ENCODE data around the gene NUCKS1. TPM values are rescaled to one million over a fixed set of nuclear protein-coding genes. Genes with fewer than 3 reads are reported as not detected.

NUCKS1 gene, protein sequence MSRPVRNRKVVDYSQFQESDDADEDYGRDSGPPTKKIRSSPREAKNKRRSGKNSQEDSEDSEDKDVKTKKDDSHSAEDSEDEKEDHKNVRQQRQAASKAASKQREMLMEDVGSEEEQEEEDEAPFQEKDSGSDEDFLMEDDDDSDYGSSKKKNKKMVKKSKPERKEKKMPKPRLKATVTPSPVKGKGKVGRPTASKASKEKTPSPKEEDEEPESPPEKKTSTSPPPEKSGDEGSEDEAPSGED
- 176 and 180 TPM in 2 replicates for total RNA-seq

DNA sequence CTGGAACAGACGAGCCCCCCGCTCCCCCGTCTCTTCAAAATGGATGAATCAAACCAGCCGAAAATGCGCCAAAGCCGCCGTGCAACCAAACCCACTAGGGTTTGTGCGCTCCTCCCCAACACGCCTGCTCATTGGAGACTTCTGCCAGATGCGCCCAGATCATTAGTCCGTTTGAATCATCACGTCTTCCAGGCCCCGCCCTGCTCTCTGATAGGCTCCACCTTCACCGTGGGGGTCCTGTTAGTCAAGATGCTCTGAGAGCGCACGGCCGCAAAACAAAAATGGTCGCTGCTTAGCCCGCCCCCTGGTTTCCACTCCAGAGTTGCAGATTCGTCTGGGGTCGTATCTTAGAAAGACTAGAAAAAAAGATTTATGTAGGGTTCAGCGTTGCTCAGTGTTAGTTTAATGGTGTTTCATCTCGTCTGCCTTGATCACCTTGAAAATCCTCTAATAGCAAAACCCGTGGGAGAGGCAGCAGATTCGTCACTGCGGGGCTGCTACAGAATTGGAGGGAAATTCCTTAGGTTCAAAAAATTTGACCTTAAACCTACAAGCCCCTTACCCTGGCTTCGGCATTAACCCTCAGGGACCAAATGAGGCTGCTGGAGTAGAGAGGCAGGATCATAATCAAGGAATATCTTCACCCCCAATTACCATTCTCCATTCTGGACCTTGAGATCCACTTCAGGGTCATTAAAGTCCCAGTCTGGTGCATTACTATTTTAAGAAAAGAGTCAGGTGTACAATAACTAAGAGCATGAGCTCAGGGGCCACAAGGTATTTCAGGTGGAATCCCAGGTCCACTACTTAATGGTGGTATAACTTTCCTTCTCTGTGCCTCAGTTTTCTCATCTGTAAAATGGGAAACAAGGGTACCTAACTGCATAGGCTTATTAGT lies at the start of gene NUCKS1:
Gene NUCKS1 (minus strand): TSS at position 45 of the 898 bp plus-strand sequence. CDS start 209 bp downstream, outside the sequence.
- DNase-seq (ENCODE audit: low spot score): peak; percentile 96
- Mint-ChIP-seq H3K36me3 (ENCODE audit: low read depth) (peaks cover 34% of the 10 kb centered on the region), H3K27ac (peak within 1 kb of the TSS; percentile 98), H3K27me3 (ENCODE audit: low read depth) (peaks cover 3% of the 10 kb centered on the region), H3K4me3 (ENCODE audit: low read depth) (peak within 1 kb of the TSS; percentile 99), H3K9me3 (no peaks in the 10 kb centered on the region), H3K4me1 (ENCODE audit: low read depth) (peaks cover 35% of the 10 kb centered on the region)
- intact Hi-C loops (cut with micrococcal nuclease): loop anchor here (1.0 kb wide), 1 partner anchor 22 kb away; no protein-coding TSS in a partner anchor

DNA sequence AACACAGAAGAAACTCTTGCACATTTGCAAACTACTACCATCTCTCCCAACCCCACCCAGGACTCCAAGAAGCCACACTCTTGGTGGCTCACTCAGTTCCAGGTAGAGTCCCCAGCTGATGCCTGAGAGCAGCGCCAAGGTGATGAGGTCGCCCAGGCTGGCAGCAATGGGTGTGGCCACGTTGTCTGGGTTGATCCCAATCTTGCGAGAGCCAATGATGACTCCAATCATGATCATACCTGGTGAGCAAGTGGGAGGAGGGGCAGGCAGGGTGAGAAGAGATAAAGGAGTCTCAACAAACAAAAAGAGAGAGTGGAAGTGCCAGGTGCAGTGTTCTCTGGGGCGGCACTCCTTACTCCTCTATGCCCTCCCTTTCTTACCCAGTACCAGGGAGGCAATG lies 48.6 kb upstream of the NUCKS1 start:
- peaks cover 63% of the 10 kb centered on the region for H3K36me3 Mint-ChIP-seq (ENCODE audit: low read depth)
- no peak overlapping the region for H3K4me3 Mint-ChIP-seq (ENCODE audit: low read depth)
- no peaks in the 10 kb centered on the region for H3K9me3 Mint-ChIP-seq
- intact Hi-C loops (cut with micrococcal nuclease): no loop called here
- no peaks in the 10 kb centered on the region for H3K27me3 Mint-ChIP-seq (ENCODE audit: low read depth)
- H3K27ac Mint-ChIP-seq: no peak overlapping the region
- peaks cover 26% of the 10 kb centered on the region for H3K4me1 Mint-ChIP-seq (ENCODE audit: low read depth)
- DNase-seq (ENCODE audit: low spot score): no peak

DNA sequence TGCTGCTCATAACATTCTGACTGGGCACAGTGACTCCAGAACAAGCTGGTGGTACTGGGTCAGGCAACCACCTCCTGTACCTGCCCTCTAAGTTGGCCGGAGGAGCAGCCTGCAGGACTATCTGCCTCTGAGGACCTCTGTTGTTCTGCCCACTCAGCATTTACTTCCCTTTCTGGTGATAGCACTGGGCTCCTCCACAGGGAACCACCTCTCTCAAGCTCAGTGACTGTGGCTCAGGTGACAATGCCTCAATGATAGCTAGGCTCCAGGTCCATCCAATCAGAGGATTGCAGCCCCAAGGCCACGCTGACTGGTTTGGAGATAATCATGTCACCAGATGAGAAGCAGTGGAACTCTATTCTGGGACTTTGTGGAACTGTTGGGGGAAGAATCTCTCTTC lies 47.2 kb upstream of the NUCKS1 start:
- intact Hi-C loops (cut with micrococcal nuclease): no loop called here
- H3K9me3 Mint-ChIP-seq: no peaks in the 10 kb centered on the region
- H3K4me1 Mint-ChIP-seq (ENCODE audit: low read depth): peaks cover 27% of the 10 kb centered on the region
- peaks cover 73% of the 10 kb centered on the region for H3K36me3 Mint-ChIP-seq (ENCODE audit: low read depth)
- H3K4me3 Mint-ChIP-seq (ENCODE audit: low read depth): no peak overlapping the region
- H3K27ac Mint-ChIP-seq: no peak overlapping the region
- DNase-seq (ENCODE audit: low spot score): no peak
- no peaks in the 10 kb centered on the region for H3K27me3 Mint-ChIP-seq (ENCODE audit: low read depth)

- no peaks in the 10 kb centered on the region for H3K9me3 Mint-ChIP-seq
- peaks cover 28% of the 10 kb centered on the region for H3K4me1 Mint-ChIP-seq (ENCODE audit: low read depth)
- DNase-seq (ENCODE audit: low spot score): no peak
- H3K27me3 Mint-ChIP-seq (ENCODE audit: low read depth): no peaks in the 10 kb centered on the region
- H3K36me3 Mint-ChIP-seq (ENCODE audit: low read depth): peaks cover 84% of the 10 kb centered on the region
- intact Hi-C loops (cut with micrococcal nuclease): loop anchor here (5.0 kb wide), 2 partner anchors 123 to 313 kb away; no protein-coding TSS in a partner anchor
- H3K4me3 Mint-ChIP-seq (ENCODE audit: low read depth): no peak overlapping the region
- H3K27ac Mint-ChIP-seq: peak overlapping the region; percentile 72
Observed at GRCh38 chr1:205794011-205794730, 44.2 kb upstream of the NUCKS1 start.

DNA sequence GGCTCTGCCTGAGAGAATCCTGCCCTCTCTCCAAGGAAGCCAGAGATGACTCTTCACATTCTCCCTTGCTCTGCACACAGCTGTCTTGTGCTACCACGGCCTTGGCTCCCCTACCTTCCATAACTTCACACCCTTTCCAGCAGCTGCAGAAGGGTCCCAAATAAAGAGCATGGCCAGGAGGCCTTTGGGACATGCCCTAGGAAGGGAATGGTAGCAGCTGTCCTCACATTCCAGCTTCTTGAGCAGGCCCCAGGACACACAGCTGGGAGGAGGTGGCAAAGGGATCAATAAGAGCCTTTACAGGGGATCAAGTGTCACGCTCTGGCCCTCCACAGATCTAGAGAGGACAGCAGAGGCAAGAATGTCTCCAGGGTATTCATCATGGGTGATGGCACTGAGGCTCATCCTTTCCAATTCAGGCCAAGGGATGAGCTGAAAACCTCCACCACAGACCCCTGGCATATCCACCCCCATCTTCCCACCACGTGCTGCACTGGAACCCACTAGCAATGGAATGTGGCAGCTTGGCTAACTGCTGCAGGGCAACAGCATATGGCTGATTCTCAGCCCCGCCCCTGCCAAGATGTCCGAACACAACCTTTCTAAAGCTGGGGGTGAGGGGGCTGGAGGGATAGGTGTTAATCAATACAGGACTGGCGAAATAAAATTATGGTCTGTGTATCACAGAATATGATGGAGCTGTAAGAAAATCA lies 43.1 kb upstream of the NUCKS1 start:
- no peak overlapping the region for H3K4me3 Mint-ChIP-seq (ENCODE audit: low read depth)
- intact Hi-C loops (cut with micrococcal nuclease): loop anchor here (5.0 kb wide), 2 partner anchors 124 to 314 kb away; no protein-coding TSS in a partner anchor

DNA sequence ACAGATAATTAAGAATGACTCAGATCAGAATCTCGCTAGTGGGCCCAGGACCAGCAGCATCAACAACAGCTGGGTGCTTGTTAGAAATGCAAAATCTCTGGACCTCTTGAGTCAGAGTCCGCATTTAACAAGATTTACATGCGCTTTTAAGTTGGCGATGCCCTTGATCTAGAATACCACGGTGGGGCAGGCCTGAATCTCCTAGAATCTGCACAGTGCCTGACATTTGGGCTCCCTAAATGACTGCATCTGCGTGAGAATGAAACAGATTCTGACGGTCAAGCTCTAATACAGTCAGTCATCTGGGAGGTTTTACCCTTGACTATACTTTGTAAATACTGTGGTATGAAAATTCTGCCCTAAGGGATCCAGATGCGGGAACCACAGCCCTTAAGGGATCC lies 42.5 kb upstream of the NUCKS1 start:
- no peak for DNase-seq (ENCODE audit: low spot score)
- H3K9me3 Mint-ChIP-seq: no peaks in the 10 kb centered on the region
- peaks cover 28% of the 10 kb centered on the region for H3K4me1 Mint-ChIP-seq (ENCODE audit: low read depth)
- no peak overlapping the region for H3K4me3 Mint-ChIP-seq (ENCODE audit: low read depth)
- no peak overlapping the region for H3K27ac Mint-ChIP-seq
- no peaks in the 10 kb centered on the region for H3K27me3 Mint-ChIP-seq (ENCODE audit: low read depth)
- intact Hi-C loops (cut with micrococcal nuclease): loop anchor here (5.0 kb wide), 2 partner anchors 125 to 315 kb away; no protein-coding TSS in a partner anchor
- H3K36me3 Mint-ChIP-seq (ENCODE audit: low read depth): peaks cover 69% of the 10 kb centered on the region

More for the DNA sequence above, 43.1 kb upstream of the NUCKS1 start:
- Mint-ChIP-seq H3K27ac (peak overlapping the region; percentile 60), H3K4me1 (ENCODE audit: low read depth) (peaks cover 28% of the 10 kb centered on the region), H3K9me3 (no peaks in the 10 kb centered on the region), H3K36me3 (ENCODE audit: low read depth) (peaks cover 75% of the 10 kb centered on the region), H3K27me3 (ENCODE audit: low read depth) (no peaks in the 10 kb centered on the region)
- no peak for DNase-seq (ENCODE audit: low spot score)

DNA sequence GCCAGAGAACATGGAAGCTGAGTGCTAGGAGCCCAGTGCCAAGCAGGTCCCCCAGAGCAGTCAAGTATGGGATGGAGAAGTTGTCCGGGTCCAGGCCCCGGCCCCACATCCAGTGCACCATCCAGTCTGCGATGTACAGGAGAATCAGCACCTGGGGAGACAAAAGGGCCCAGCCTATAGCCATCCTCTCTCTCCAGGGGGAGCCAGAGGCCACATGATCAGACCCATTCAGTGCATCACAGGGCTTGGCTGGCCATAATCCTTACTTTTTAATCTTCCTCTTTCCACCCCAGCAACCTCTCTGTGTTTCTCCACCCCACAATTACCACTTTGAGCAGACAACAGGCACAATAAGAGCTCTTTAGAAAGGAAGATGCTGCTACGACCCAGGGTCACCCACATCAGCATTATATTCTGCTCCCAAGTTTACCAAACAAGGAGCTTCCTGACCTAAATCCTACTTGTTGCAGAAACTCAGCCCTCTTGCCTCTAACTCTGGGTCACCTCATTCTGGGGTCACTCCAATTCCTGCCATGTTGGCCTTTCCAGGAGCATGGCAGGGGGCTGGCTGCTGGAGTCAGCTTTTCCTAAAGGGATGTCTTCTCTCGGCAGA lies 41.7 kb upstream of the NUCKS1 start:
- peaks cover 27% of the 10 kb centered on the region for H3K4me1 Mint-ChIP-seq (ENCODE audit: low read depth)
- H3K4me3 Mint-ChIP-seq (ENCODE audit: low read depth): no peak overlapping the region
- H3K27me3 Mint-ChIP-seq (ENCODE audit: low read depth): no peaks in the 10 kb centered on the region
- peak; percentile 48 for DNase-seq (ENCODE audit: low spot score)
- H3K36me3 Mint-ChIP-seq (ENCODE audit: low read depth): peaks cover 62% of the 10 kb centered on the region
- H3K27ac Mint-ChIP-seq: no peak overlapping the region
- H3K9me3 Mint-ChIP-seq: no peaks in the 10 kb centered on the region
- intact Hi-C loops (cut with micrococcal nuclease): loop anchor here (1.0 to 5.0 kb wide), 3 partner anchors 126 to 316 kb away; no protein-coding TSS in a partner anchor

GRCh38 chr1:205787287-205787916 lies 37.4 kb upstream of the NUCKS1 start:
- no peak overlapping the region for H3K27ac Mint-ChIP-seq
- no peak overlapping the region for H3K4me3 Mint-ChIP-seq (ENCODE audit: low read depth)
- H3K27me3 Mint-ChIP-seq (ENCODE audit: low read depth): no peaks in the 10 kb centered on the region
- H3K36me3 Mint-ChIP-seq (ENCODE audit: low read depth): peaks cover 30% of the 10 kb centered on the region
- intact Hi-C loops (cut with micrococcal nuclease): no loop called here
- H3K9me3 Mint-ChIP-seq: no peaks in the 10 kb centered on the region
- no peak for DNase-seq (ENCODE audit: low spot score)
- peaks cover 12% of the 10 kb centered on the region for H3K4me1 Mint-ChIP-seq (ENCODE audit: low read depth)

DNA sequence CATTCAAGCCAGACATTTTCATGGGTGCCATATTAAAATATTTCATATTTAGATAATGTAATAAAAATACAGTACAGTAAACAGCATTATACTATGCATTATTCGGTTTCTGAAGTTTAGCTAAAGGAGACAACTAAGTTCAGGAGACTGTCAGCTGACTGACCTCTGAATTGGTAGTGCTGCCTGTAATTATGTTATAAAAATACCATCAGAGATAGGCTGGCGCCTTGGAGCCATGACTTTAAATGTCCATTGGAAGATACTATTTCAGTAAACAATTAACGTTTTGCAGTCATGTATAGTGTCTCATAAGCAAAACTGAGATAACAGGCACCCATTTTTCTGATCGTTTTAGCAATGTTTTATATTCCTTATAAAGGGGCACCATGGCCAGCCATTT lies 36.6 kb upstream of the NUCKS1 start:
- intact Hi-C loops (cut with micrococcal nuclease): no loop called here
- no peak for DNase-seq (ENCODE audit: low spot score)
- Mint-ChIP-seq H3K27me3 (ENCODE audit: low read depth) (no peaks in the 10 kb centered on the region), H3K4me3 (ENCODE audit: low read depth) (no peak overlapping the region), H3K9me3 (no peaks in the 10 kb centered on the region), H3K4me1 (ENCODE audit: low read depth) (peaks cover 10% of the 10 kb centered on the region), H3K27ac (no peak overlapping the region), H3K36me3 (ENCODE audit: low read depth) (peaks cover 22% of the 10 kb centered on the region)

- no peaks in the 10 kb centered on the region for H3K9me3 Mint-ChIP-seq
- H3K36me3 Mint-ChIP-seq (ENCODE audit: low read depth): peaks cover 13% of the 10 kb centered on the region
- intact Hi-C loops (cut with micrococcal nuclease): no loop called here
- no peak overlapping the region for H3K27ac Mint-ChIP-seq
- no peak overlapping the region for H3K4me3 Mint-ChIP-seq (ENCODE audit: low read depth)
- peaks cover 12% of the 10 kb centered on the region for H3K4me1 Mint-ChIP-seq (ENCODE audit: low read depth)
- no peaks in the 10 kb centered on the region for H3K27me3 Mint-ChIP-seq (ENCODE audit: low read depth)
- DNase-seq (ENCODE audit: low spot score): no peak
Observed at GRCh38 chr1:205785446-205785845, 35.5 kb upstream of the NUCKS1 start.

DNA sequence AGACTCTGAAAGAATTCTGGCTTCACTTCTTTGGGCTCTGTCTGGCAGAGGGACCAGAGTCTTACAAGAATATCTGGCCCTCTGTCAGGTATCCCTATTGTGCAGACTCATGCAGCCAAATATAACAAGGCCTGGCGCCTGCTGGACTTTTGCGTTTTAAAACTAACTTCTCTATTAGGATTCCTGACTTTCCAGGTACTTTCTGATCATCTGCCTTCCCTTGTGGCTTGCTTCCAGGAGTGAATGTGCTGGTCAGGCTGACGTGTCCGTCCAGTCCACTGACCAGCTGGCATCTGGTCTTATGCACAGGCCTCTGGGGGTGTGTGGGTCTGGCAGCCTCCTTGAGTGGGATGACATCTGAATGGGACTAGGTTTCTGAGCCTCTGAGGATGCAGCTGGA lies 33.9 kb upstream of the NUCKS1 start:
- intact Hi-C loops (cut with micrococcal nuclease): loop anchor here (5.0 kb wide), 1 partner anchor 127 kb away; no protein-coding TSS in a partner anchor
- no peak for DNase-seq (ENCODE audit: low spot score)
- no peak overlapping the region for H3K27ac Mint-ChIP-seq
- H3K4me1 Mint-ChIP-seq (ENCODE audit: low read depth): peaks cover 12% of the 10 kb centered on the region
- no peaks in the 10 kb centered on the region for H3K9me3 Mint-ChIP-seq
- H3K27me3 Mint-ChIP-seq (ENCODE audit: low read depth): no peaks in the 10 kb centered on the region
- no peaks in the 10 kb centered on the region for H3K36me3 Mint-ChIP-seq (ENCODE audit: low read depth)
- H3K4me3 Mint-ChIP-seq (ENCODE audit: low read depth): no peak overlapping the region

Measured in activated T-helper 2 cell treated with anti-CD3 and anti-CD28 coated beads, Interferon-gamma antibody, Interleukin-2, Interleukin-4, amounts not matched to agents 10 μg/mL and 5 μg/mL and 100 μg/mL, durations not matched to agents 14 hours and 24 hours and 36 hours (primary cell).